GM19395 (cell line): ENCODE data around the gene SLC5A11.
"Not testable (repeated sequence)": the region's sequence is repeated elsewhere in the genome, so short reads cannot be mapped to it uniquely, and the experiment has no call there.

Source experiments
- ATAC-seq: cut with Tn5 transposase; IDR thresholded peaks from one replicate; pipeline ENCODE4 v1.9.1; 2021; ENCODE audit warnings: mild to moderate bottlenecking, moderate library complexity; ENCODE audit not compliant: unreplicated experiment

SLC5A11 gene

GRCh38 chr16:24856871-24857270 lies 11.1 kb downstream of the SLC5A11 start:
- ATAC-seq, result not testable (repeated sequence)

GRCh38 chr16:24858219-24859041 lies 12.7 kb downstream of the SLC5A11 start:
- no peak for ATAC-seq

GRCh38 chr16:24861461-24861860 lies 15.7 kb downstream of the SLC5A11 start:
- ATAC-seq, result no peak

GRCh38 chr16:24863582-24864437 lies 18.0 kb downstream of the SLC5A11 start:
- ATAC-seq, result no peak

GRCh38 chr16:24869033-24869432 lies 23.3 kb downstream of the SLC5A11 start:
- ATAC-seq, result no peak

- no peak for ATAC-seq
These were observed 26.1 kb downstream of the SLC5A11 start for GRCh38 chr16:24871891-24872290.

- no peak for ATAC-seq
These were observed 27.3 kb downstream of the SLC5A11 start for GRCh38 chr16:24873028-24873427.

GRCh38 chr16:24875466-24875865 lies 29.7 kb downstream of the SLC5A11 start:
- ATAC-seq, result no peak

GRCh38 chr16:24876231-24876630 lies 30.5 kb downstream of the SLC5A11 start:
- no peak for ATAC-seq

GRCh38 chr16:24879684-24880083 lies 33.9 kb downstream of the SLC5A11 start:
- no peak for ATAC-seq

- ATAC-seq, result no peak
These were observed 38.0 kb downstream of the SLC5A11 start for GRCh38 chr16:24883714-24884151.

- ATAC-seq, result no peak
These were observed 41.7 kb downstream of the SLC5A11 start for GRCh38 chr16:24887472-24887871.

- ATAC-seq, result no peak
These were observed 45.0 kb downstream of the SLC5A11 start for GRCh38 chr16:24890746-24891145.

GRCh38 chr16:24896439-24896838 lies 50.7 kb downstream of the SLC5A11 start:
- no peak for ATAC-seq

- ATAC-seq, result not testable (repeated sequence)
These were observed 51.8 kb downstream of the SLC5A11 start for GRCh38 chr16:24897522-24897921.

- ATAC-seq, result no peak
These were observed 54.5 kb downstream of the SLC5A11 start for GRCh38 chr16:24900230-24900629.

- ATAC-seq, result no peak
These were observed 60.5 kb downstream of the SLC5A11 start for GRCh38 chr16:24906199-24906808.

- ATAC-seq, result no peak
These were observed 61.1 kb downstream of the SLC5A11 start for GRCh38 chr16:24906901-24907300.

GRCh38 chr16:24908716-24909115 lies 63.0 kb downstream of the SLC5A11 start:
- ATAC-seq, result no peak

- no peak for ATAC-seq
These were observed 64.1 kb downstream of the SLC5A11 start for GRCh38 chr16:24909856-24910255.

- no peak for ATAC-seq
These were observed 69.3 kb downstream of the SLC5A11 start for GRCh38 chr16:24915019-24915418.
